NCI-H1436 treated with DMSO at 0.1 percent for 48 hours (cell line): ENCODE measurements around the gene SERPINB2.
"Not testable (repeated sequence)": the region's sequence is repeated elsewhere in the genome, so short reads cannot be mapped to it uniquely, and the experiment has no call there.

Experiments used
- DNase-seq: peaks from one replicate; lab custom pipeline; 2025; lab: John Stamatoyannopoulos, UW

SERPINB2 gene

DNA sequence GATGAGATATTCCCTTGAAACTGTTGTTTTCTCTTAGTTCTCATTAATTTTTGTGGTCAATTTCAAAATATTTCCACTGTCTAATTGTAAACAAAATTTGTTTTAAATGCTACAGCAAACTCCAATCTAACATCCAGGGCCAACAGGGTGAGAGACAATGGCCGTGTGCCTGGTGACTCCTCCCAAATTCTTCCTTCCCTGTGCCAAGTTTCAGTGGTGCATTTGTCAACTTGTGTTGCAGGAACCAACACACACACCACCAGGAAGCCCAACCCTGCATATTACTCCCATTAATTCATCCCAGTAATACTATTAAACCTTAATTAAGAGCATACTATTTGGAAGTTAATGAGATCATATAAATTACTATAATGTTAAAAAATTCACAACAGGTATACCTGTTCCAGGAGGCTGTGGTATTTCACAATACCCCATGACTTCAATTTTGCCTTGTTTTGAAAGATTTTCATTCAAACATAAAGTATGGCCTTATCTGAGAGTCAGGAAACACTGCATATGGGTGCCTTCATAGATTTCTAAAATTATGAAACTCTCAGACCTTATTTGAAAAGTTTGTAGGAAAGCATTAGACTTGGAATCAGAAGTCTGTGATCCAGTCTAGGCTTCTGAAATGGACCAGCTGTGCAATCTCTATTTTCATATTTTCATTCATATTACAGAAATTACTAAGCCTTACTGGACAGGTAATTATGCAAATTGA lies 1.1 kb downstream of the SERPINB2 start:
- DNase-seq: no peak

- no peak for DNase-seq
Measured at GRCh38 chr18:63889626-63890025, 2.1 kb downstream of the SERPINB2 start.

DNA sequence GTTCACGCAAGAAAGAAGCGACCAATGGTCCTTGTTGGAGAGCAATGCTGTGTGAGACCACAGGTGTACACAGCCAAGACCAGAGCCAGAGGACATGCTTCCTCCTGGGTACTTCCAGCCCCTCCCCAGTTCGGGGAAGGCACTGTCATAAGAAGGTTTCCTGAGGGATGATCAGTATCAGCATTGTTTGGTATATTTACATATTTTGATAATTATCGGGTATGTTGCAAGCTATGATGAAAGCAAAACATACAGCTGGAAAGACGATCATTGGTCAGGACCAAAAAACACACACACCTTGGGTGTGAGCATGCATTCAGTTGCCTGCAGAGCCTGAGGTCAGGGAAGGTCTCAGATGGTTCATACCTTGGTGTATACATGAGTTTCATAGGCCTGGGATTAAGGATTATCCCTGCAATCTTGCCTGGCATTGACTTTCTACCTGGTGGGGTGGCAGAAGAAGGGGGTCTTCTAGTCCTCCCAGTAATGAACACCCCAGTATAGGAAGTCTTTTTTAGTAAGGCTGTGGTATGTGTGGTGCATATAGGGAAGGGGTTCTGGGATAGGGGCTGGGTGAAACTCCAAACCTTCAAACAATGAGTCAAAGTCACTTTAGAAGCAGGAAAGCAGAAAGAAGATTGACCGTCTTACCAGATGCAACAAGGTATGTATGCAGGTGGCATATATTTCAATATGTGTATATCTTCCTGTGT lies 2.9 kb downstream of the SERPINB2 start:
- DNase-seq: no peak

DNA sequence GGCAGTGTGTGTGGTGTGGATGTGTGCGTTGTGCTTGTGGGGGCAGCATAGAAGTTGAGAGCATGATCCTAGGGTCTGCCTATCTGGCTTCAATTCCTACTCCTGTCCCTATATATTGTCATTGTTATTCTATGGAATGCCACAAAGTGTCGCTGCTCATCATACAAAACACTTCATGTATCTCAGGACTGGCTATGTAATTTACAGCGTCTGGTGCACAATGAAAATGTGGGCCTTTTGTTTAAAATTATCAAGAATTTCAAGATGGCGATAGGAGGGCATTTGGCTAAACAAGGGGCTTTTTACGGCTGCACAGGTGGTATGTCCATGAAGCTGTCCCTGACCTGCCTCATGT lies 3.4 kb downstream of the SERPINB2 start:
- peak; percentile 37 for DNase-seq

GRCh38 chr18:63892566-63892965 lies 5.1 kb downstream of the SERPINB2 start:
- DNase-seq: no peak

GRCh38 chr18:63894106-63894772 lies 6.7 kb downstream of the SERPINB2 start:
- no peak for DNase-seq

DNA sequence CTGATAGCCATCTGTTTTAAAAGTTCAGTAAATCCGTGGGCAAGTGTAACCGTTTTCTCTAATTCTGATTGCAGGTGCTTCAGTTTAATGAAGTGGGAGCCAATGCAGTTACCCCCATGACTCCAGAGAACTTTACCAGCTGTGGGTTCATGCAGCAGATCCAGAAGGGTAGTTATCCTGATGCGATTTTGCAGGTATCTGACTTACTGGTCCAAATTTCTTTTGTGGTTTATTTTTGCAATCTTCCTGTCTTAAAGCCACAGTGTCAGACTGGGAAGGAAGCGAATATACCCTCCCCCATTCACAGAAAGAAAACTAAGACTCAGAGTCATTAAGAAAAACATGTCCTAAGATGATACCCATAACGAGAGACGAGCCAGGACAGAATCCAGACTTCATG lies 7.7 kb downstream of the SERPINB2 start:
- DNase-seq: no peak

GRCh38 chr18:63897072-63897471 lies 9.6 kb downstream of the SERPINB2 start:
- no peak for DNase-seq

- no peak for DNase-seq
Measured at GRCh38 chr18:63899206-63899605, 11.7 kb downstream of the SERPINB2 start.

- DNase-seq: no peak
Measured at GRCh38 chr18:63903851-63904570, 16.5 kb downstream of the SERPINB2 start.

- DNase-seq: no peak
Measured at GRCh38 chr18:63904694-63905093, 17.2 kb downstream of the SERPINB2 start.

DNA sequence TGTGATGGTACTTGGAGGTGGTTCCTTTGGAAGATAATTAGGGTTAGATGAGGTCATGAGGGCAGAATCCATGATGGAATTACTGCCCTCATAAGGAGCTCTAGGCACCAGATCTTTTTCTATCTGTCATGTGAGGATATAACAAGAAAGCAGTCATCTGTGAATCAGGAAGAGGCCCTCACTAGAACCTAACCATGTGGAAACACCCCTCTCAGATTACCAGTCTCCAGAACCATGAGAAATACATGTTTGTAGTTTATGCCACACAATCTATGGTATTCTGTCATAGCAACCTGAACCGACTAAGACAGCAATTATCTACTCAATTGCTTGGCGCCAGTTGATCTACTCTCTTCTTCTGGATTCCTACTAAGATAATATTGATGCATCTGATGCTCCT lies 17.9 kb downstream of the SERPINB2 start:
- no peak for DNase-seq

- no peak for DNase-seq
Measured at GRCh38 chr18:63906056-63906455, 18.6 kb downstream of the SERPINB2 start.

GRCh38 chr18:63907664-63908063 lies 20.2 kb downstream of the SERPINB2 start, which contains the start of gene SERPINB10:
SERPINB10 (plus strand) TSS chr18:63907958; CDS start chr18:63915511, 7,553 bp downstream.
- DNase-seq: no peak

- no peak for DNase-seq
Measured at GRCh38 chr18:63908858-63909257, 21.4 kb downstream of the SERPINB2 start.

DNA sequence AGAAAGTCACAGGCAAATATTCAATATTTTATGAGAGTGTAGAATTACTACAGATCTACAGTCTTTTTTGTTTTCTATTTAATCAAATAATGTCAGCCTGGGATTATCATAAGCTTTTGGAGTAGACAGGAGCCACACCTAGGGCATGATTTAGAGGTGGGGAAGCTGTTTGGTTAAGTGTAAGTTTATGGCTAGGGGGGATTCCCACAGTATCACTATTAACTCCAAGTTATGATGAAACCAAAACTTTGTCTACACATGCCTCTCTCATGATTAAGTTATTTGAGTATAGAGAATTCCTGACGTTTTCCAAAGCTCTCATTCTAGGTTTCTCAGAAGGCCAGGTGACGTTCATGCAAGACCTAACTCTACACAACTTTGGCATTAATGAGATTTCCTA lies 22.4 kb downstream of the SERPINB2 start:
- DNase-seq: no peak

DNA sequence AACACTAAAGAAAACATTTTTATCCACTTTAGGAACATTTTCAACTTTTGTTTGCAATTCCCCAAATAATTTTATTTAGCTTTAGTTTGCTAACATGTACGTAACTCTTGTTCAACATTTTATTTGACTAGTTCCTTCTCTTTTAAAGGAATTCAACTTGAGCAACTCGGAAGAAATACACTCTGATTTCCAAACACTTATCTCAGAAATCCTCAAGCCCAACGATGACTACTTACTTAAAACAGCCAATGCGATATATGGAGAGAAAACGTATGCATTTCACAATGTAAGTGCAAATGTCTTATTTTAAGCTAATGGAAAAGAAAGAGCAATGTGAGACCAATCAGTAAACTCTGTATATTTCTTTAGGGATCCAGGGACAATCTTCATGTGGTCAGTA lies 30.3 kb downstream of the SERPINB2 start:
- no peak for DNase-seq

DNA sequence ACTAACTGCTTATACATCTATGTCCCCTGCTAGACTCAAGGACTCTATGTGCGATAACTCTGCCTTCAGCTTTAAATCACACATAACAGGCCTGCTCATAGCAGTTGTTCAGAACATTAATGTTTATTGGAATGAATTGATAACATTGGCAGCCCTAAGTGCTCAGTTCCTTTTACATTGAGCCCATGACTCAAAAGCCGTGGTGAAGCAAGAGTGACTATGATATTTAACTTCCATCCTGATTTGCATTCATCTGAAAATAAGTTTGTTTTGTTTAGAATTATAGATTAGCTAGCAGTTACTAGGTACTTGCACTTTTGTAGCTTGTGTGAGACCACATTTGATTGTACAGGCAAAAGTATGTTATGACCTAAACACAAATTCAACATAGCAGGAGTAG lies 34.5 kb downstream of the SERPINB2 start:
- no peak for DNase-seq

DNA sequence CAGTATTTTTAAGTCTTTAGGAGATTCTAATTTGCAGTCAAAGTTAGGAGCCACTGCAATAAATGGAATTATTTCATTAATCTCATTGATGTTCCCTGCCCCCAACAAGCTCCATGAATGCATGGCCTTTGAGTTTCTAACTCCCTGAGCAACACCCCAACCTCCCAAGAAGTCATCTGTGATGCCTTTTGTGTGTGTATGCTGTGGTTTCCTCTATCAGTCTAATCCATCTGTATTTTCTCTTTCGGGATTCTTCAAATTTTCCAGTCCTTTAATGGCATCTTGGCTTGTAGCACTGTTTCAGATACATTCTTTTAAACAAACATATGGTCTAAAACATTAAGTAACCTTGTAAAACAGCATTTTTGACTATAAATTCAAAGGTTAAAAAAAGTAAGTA lies 37.0 kb downstream of the SERPINB2 start:
- DNase-seq: no peak

GRCh38 chr18:63928331-63928730 lies 40.8 kb downstream of the SERPINB2 start:
- no peak for DNase-seq

- DNase-seq: not testable (repeated sequence)
Measured at GRCh38 chr18:63929369-63929768, 41.9 kb downstream of the SERPINB2 start.

- DNase-seq: no peak
Measured at GRCh38 chr18:63930773-63931354, 43.4 kb downstream of the SERPINB2 start.
